ENCODE data around the gene NTSR2.

The NTSR2 gene

DNA sequence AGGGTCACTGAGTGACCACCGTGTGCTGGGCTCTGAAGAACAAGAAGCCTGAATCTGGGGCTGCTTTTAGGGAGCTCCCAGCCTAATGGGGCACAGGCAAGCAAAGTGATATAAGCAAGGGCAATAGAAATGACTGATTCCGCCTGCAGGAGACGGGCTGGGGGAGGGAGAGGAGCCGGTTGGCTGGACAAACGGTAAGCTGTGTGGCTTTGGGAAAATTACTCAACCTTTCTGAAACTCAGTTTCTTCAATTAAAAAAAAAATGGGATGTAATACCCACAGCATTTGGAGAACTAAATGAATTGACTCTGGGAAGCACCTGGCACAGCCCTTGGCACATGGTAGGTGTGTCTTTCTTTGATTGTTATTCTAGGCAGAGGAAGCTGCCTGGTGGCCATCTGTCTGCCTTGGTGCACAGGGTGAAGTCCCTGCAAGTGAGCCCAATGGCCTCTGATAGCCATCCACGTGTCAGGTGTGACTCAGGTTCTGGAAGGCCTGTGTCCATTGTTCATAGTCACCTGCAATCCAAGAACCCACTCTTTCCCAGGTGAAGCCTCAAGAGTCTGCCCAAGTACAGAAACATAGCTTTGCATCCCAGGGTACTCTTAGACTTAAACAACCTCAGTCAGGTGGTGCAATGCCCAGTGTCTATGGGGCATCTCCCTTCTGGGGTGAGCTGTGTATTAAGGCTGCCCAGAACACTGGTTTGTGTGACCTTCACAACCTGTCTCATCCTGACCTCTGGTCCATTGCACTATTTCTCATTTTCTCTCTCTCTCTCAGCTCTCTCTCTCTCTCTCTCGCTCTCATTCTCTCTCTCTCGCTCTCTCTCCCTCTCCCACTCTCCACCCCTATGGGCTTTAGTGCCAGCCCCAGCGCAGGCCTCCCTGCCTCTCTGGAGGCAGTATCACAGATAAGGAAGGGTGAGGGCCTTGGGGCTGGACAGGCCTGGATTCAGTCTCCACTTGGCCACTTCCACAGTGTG lies 30.0 kb upstream of the NTSR2 start:
- no peak for DNase-seq (ENCODE audit: low read depth)

DNA sequence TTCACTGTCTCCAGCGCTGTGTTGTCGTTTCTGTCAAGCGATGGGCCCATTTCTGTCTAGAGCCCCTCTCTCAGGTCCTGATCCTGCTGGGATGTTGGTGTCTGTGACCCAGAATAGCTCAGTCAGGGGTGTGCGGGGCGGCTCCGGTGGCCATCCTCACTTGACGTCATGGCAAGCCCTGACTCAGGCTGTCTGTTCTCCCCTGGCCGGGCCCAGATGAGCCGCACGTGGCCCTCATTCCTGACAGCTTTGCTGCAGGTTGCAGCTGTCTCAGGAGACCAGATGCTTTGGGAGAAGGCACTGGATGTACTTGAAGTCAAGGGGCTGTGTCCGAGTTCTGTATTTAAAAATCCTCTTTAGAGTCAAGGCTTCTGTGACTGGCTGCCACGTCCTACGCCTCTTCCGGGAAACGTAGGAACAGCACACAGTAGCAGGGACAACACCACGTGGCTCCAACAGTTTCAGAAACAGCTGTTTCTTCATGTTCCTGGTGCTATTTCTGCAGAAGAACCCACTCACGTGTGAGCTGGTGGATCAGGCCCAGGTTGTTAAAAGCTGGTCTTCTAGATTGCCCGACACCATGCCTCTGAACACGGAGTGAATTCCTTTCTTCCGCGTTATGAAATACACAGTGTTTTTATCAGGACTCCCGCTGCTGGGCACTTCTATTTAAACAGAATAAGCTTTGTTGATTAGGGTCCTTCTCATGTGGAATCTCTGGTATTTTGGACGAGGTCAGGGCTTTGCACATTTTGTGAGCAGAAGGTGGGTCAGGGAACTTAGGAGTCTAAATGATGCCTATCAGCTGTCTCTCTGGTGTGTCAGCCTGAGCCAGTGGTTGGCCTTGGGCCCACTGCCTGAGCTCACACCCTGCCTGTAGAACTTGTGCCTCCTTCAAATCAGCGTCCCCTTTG lies 28.3 kb upstream of the NTSR2 start:
- no peak for DNase-seq (ENCODE audit: low read depth)

DNA sequence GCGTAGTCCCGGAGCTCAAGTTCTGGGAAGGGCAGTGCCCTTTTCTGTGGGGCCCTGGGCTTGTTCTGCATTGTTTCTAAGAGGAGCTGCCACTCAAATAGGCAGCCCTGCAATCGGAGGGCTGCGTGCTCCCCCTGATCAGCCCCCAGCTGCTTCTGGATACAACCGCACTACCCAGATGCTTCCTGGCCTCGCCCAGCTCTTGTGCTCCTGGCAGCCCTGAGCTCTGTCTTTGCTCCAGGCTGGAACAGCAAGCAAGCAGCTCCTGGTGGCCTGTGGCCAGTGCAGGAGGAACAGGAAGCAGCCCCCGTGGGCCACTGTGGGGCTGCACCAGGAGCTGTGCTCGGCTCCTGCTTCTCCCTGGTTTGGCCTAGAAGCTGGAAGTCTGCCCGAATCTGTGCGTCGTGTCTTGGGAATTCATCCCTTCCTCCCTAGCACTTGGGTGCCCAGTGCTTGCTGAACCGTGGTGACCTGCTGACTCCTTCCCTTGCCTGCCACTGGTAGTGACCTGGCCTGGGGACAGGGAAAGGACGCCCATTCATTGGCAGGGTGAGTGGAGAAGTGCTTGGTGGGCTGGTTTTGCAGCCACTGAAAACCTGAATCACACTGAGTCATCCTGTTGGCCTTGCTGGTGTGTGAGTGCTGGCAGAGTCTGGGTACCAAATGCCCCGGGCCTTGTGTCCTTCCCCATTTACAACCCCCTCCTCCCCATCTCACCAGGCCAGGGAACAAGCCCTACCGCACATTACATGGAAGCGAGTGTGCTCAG lies 27.3 kb upstream of the NTSR2 start:
- DNase-seq (ENCODE audit: low read depth), result no peak

DNA sequence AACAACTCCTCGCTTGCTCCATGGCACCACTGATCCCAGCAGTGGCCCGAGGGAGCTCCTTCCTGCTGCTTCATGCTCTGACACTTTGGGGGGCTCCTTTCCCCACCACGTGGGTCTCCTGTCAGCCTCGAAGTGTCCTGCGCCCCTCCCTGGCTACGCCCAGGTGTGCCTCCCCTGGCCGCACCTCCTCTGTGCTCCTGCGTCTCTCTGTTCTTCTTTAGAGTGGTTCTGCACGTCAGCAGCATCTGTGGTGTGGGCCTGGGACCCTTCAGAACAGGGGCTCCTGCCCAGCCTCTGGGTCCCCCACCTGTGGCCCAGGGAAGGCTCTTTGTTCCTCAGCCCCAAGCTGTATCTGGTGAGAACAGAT lies 26.7 kb upstream of the NTSR2 start:
- no peak for DNase-seq (ENCODE audit: low read depth)

DNA sequence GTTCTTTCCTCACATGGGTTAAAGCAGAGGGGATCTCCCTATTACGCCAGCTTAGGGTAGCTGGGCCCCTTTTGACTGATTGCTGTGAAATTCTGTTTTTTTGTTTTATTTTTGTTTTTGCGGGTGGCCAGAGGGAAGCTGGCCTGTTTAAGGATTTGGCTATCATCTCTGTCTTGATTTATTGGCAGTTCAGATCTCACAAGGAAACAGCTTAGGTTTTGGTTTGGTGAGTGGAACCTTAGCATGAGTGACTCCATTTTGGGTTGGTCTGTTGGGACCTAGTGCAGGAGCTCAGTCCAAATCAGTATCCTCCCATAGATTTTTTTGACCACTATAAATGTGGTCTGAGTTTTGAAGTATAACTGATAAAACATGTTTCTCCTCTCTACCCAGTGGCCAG lies 25.6 kb upstream of the NTSR2 start:
- DNase-seq (ENCODE audit: low read depth), result no peak

- peak; percentile 51 for DNase-seq (ENCODE audit: low read depth)
These were observed 23.0 kb upstream of the NTSR2 start for GRCh38 chr2:11692966-11693521.

DNA sequence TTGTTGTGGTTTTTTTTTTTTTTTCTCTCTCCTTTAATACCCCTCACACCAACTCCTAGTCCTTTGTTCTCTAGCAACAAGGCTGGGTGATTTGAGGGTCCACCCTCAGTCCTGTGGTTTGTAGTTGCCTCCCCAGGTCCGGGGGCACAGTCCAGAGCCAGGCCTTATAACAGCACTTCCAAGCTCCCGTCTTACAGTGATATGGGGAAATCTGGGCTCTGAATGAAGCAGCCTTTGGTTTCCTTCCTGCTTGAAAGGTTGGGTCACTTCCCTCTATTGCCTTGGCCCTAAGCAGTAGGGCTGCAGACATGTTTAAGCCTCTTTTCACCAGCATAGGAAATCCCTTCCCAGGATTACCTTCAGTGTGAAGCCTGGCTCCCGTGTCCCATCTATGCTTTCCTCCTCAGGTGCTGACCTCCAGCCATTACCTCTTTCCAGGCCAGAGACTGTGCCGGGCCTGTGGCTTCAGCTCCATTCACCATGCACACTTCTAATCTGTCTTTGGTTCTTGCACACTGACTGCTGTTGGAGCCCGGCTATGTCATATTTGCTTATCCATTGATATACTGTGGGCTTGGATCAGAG lies 21.2 kb upstream of the NTSR2 start:
- no peak for DNase-seq (ENCODE audit: low read depth)

DNA sequence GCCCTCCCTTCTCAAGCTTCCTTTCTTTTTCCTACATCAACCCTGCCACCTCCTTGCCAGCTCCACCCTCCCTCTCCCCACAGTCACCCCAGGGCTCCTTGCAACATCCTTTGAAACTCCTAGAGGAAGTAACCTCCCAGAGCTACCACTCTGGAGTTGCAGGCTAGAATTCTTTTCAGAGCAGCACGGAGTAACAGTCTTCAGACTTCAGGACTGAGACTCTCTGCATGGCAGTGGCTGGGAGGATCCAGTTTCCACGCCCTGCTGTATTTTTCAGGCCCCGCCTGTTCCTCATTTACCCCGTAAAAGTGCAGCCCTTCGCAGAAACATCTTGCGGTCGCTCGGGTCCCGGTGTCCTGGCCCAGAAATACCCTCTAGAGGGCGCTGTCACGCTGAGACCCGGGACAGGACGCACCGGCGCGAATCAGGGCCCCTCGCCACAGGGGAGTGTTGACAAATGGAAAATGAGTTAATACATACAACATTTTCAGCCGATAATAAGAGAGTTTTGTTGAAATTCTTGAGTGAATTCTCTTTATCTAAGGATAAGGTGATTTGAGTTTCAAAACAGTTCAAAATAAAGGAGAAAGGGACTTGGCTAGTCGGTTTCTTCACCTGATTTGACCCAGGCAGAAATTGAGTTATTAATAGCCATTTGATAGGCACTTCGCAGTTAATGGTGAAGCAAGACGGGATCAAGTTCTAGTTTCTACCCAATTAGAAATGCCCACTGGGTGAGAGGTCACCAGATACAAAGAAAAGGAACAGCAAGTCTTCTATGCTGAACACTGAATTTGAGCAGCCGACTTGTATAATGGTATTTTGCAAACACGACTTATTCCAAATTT lies 18.5 kb upstream of the NTSR2 start:
- peak; percentile 68 for DNase-seq (ENCODE audit: low read depth)

- no peak for DNase-seq (ENCODE audit: low read depth)
These were observed 17.7 kb upstream of the NTSR2 start for GRCh38 chr2:11687736-11688135.

GRCh38 chr2:11685906-11686470 lies 16.0 kb upstream of the NTSR2 start:
- DNase-seq (ENCODE audit: low read depth), result no peak

DNA sequence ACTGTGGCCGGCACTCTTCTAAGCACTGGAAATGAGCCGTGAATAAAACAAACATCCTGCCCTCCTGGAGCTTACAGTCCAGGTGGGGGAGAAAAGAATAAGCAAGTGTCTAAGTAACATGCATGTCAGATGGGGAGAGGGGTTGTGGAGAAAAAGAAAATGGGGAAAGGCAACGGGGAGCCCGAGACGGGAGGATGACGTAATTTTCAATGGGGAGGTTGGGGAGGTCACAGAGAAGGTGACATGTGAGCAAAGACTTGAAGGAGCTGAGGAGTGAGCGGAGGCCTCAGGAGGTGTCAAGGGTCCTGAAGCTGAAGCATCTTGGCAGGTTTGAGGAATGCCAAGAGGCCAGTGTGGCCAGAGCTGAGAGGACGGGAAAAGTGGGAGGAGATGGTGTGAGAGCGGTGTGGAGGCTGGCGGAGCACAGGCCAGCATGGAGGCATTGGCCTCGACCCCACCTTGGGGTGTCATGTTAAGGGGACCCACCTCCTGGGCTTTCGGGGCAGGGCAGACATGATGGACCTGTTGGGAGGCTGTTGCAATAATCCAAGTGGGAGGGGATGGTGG lies 15.0 kb upstream of the NTSR2 start:
- no peak for DNase-seq (ENCODE audit: low read depth)

- no peak for DNase-seq (ENCODE audit: low read depth)
These were observed 14.0 kb upstream of the NTSR2 start for GRCh38 chr2:11683966-11684365.

DNA sequence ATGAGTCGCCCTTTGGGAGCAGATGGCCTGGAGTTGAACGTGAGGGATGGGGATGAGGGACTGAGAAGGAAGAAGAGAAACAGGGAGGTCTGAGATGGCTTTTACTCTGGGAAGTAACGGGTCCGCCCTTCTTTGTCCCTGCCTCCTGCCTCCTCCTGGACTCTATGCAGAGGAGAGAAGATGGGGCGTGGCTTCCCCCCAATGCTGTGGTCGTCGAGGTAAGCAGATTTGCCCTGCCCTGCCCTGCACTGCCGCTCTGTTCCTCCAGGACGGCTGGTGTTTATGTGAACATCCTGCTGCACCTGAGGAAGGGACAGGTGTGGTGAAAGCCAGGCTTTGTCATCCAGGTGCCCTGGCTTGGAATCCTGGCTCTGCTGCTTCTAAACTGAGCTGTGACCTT lies 13.5 kb upstream of the NTSR2 start:
- no peak for DNase-seq (ENCODE audit: low read depth)

DNA sequence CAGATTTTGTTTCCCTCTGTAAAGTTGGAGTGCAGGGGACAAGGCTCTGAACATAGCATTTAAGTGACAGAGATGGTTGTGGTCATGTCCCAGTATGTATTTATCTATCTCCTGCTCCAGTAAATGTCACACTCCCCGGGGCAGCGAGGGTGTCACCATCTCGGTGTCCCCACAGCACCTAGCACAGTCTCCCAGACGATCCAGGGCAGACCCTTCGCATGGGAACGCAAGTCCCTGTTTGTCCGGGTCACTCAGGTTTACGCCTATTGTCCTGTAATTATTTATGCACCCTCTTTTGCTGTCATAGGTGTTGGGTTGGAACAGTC lies 12.6 kb upstream of the NTSR2 start:
- DNase-seq (ENCODE audit: low read depth), result no peak

DNA sequence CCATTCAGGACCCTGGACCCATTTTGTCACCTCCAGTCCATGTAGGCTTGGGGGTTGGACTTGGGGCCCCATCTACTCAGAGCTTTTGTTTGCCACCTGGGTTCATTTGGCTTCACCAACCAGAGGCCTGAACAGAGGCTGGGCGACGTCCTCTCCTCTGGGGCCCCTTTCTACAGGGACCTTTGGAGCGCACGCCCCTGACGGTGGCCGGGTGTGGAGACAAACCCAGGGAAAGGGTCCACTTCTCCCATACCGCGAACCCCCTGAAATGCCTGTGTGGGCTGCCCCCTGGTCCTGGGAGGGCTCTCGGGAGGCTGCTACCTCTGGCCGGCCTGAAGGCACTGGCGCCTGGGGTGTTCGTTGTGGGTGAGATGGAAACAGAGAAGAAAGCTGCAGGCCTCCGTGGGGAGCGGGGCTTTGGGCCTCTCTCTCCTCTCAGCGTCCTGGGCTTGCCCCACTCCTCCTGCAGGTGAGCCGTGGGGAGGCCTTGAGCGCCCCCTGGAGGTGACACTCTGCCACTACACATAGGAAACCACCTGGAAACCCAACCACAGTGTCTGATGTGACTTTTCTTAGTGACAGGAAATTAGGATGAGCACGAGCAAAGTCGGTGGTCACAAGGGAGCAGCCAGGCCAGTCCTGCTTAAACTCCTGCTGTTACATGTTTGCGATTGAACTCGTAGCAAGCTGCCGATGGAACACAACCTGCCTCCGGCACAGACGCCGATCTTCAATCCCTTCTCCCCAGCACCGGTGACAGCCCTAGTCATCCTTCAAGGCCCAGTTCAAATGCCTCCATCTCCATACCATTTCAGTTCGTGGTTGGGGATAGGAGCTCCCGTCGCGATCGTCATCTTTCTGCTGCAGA lies 12.0 kb upstream of the NTSR2 start:
- peak; percentile 34 for DNase-seq (ENCODE audit: low read depth)

DNA sequence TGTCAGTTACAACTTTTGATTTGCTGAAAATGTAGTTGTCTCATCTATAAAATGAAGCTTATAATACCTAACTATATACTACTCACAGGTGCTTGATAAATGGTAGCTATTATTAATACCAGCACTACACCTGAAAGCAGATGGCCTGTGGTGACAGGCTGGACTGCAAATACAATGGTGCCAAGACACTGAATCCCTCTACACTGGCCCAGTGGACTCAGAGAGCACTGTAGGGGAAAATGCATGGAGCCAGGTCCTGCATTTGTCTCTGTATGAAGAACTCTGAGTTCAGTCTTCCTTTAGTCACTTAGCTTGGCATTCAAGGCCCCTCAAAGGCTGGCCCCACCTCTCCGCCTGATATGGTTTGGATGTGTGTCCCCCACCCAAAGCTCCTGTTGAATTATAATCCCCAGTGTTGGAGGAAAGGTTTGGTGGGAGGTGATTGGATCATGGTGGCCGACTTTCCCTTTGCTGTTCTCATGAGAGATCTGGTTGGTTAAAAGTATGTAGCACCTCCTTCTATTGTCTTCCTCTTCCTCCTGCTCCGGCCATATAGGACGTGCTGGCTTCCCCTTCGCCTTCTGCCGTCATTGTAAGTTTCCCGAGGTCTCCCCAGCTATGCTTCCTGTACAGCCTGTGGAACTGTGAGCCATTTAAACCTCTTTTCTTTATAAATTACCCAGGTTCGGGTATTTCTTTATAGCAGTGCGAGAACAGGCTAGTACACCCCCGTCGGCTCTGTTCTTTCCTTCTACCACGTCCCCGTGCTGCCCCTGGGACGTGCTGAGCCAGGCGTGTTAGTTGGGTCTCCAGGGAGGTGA lies 11.1 kb upstream of the NTSR2 start:
- DNase-seq (ENCODE audit: low read depth), result no peak

DNA sequence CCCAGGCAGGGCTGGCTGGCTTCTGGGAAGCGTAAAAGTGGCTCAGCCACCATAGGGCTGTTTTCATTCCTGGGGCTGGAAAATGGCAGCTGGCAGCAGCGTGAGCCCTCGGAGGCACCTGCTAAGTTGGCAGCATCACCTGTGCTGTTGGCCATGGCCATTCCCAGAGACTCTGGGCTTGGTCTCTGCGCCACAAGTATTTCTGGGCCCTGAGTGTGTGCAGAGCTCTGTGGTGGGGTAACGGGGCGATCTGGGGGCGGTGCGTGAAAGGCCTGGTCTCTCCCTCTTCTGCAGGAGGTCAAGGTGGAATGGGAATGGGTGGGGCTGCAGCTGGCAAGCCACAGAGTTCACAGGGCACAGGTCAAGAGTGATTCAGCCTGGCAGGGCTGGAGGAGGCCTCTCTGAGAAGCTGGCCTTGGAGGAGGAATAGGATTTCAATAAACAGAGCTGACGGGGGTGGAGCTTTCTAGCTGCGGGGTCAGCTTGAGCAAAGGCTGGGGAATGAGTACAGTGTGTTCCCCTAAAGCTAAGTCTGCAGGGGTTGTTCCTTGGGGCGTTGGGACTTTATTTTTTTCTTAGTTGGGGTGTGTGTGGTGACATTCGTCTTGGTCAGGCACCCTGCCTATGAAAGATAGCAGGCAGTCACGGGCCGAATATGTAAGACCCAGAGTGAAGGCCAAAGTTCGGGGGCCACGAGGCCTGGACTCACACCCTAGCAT lies 10.3 kb upstream of the NTSR2 start:
- DNase-seq (ENCODE audit: low read depth), result no peak

All from T follicular helper cell (primary cell).